K562 (cell line): ENCODE results near the gene PPP1R3E. TPM values are rescaled to one million over a fixed set of nuclear protein-coding genes. Genes with fewer than 3 reads are reported as not detected.

Experiments used
- CBX3 ChIP-seq, 2 experiments: IDR thresholded peaks; 1 replicate in 1 of 2; 2 replicates in 1 of 2; pipeline ENCODE4 v1.6.1; 2012; ENCODE audit warnings: inconsistent platforms in 2 of 2, low read length in 2 of 2, borderline replicate concordance in 1 of 2, control low read depth in 1 of 2
- CC2D1A ChIP-seq: fragments of 450-650 bp; IDR thresholded peaks from 2 replicates; pipeline ENCODE4 v1.6.1; 2017; ENCODE audit warnings: mild to moderate bottlenecking
- CREB3L1 ChIP-seq: fragments of 450-650 bp; IDR thresholded peaks from 2 replicates; pipeline ENCODE4 v1.6.1; 2014; ENCODE audit warnings: low read depth, mild to moderate bottlenecking, moderate library complexity, borderline replicate concordance
- EGR1 ChIP-seq: fragments of 450-650 bp; conservative IDR thresholded peaks from 2 replicates; pipeline ENCODE4 v1.6.1; 2017; ENCODE audit warnings: mild to moderate bottlenecking
- HDAC1 ChIP-seq, 2 experiments: fragments of 450-650 bp; IDR thresholded peaks; 2 replicates each; pipeline ENCODE4 v1.6.1; 2016 to 2017; ENCODE audit warnings: inconsistent platforms in 1 of 2, mild to moderate bottlenecking in 1 of 2, moderate library complexity in 1 of 2
- JUND ChIP-seq, 2 experiments: IDR thresholded peaks; 2 replicates in 1 of 2; 3 replicates in 1 of 2; pipeline ENCODE4 v1.6.1; 2011; ENCODE audit warnings: borderline replicate concordance in 2 of 2, low read depth in 2 of 2, low read length in 2 of 2, improper control_type of control experiment in 1 of 2, missing biosample characterization in 1 of 2, missing genetic modification characterization in 1 of 2, missing genetic modification reagents in 1 of 2
- KLF1 ChIP-seq: fragments of 450-650 bp; IDR thresholded peaks from 2 replicates; pipeline ENCODE4 v1.6.1; 2016; ENCODE audit warnings: missing genetic modification characterization, missing compliant biosample characterization
- KLF13 ChIP-seq: fragments of 450-650 bp; IDR thresholded peaks from 2 replicates; pipeline ENCODE4 v1.6.1; 2016; ENCODE audit warnings: missing genetic modification characterization, low read depth, mild to moderate bottlenecking, missing compliant biosample characterization, moderate library complexity, borderline replicate concordance
- NUFIP1 ChIP-seq: fragments of 450-650 bp; IDR thresholded peaks from 2 replicates; pipeline ENCODE4 v1.6.1; 2018; ENCODE audit not compliant: partially characterized antibody
- PHF20 ChIP-seq: fragments of 450-650 bp; IDR thresholded peaks from 2 replicates; pipeline ENCODE4 v1.6.1; 2018; ENCODE audit not compliant: partially characterized antibody
- PRDM10 ChIP-seq: fragments of 450-650 bp; IDR thresholded peaks from 2 replicates; pipeline ENCODE4 v1.6.1; 2018; ENCODE audit not compliant: partially characterized antibody
- PTBP1 ChIP-seq: fragments of 200-400 bp; formaldehyde crosslinking; IDR thresholded peaks from 2 replicates; pipeline ENCODE4 v1.6.1; 2017; ENCODE audit warnings: low read depth, low read length
- SIRT6 ChIP-seq: IDR thresholded peaks from one replicate; pipeline ENCODE4 v1.6.1; 2012; ENCODE audit warnings: low read depth, mild to moderate bottlenecking, control low read depth, inconsistent platforms, low read length, moderate library complexity
- TCF7L2 ChIP-seq: fragments of 150-350 bp; IDR thresholded peaks from 2 replicates; pipeline ENCODE4 v1.6.1; 2016; ENCODE audit warnings: low read depth, mild to moderate bottlenecking, low read length, moderate library complexity
- ZBTB11 ChIP-seq, 3 experiments: fragments of 200-800 bp in 1 of 3; fragments of 250-450 bp in 1 of 3; fragments of 450-650 bp in 1 of 3; sonication (Bioruptor Pico) in 1 of 3; sonication (Bioruptor generic) in 1 of 3; formaldehyde crosslinking in 1 of 3; IDR thresholded peaks; 2 replicates each; pipeline versions ENCODE4 v1.6.1 to v1.8.0; 2016 to 2022; ENCODE audit warnings: mild to moderate bottlenecking in 2 of 3, missing genetic modification characterization in 2 of 3, missing compliant biosample characterization in 1 of 3, moderate library complexity in 1 of 3
- ZBTB2 ChIP-seq: fragments of 450-650 bp; IDR thresholded peaks from 2 replicates; pipeline ENCODE4 v1.6.1; 2016; ENCODE audit warnings: antibody characterized with exemption
- polyA plus RNA-seq, 8 experiments: library from polyadenylated mRNA; depleted of rRNA in 4 of 8; stranded (reverse) in 5 of 8; unstranded in 3 of 8; fragments of >200 nt; fragmentation: Nextera tagmentation in 2 of 8; fragmentation: Illumina TruSeq in 1 of 8; extraction: Ambion mirVana in 2 of 8; extraction: Trizol in 1 of 8; gene quantifications; 2 replicates each; pipeline versions ENCODE4 v1.2.1 to v1.2.3, GENCODE V29; 2011 to 2014; ENCODE audit warnings: inconsistent platforms in 1 of 8, missing spikeins in 1 of 8
- total RNA-seq, 7 experiments: library from RNA; depleted of rRNA in 6 of 7; stranded (reverse); fragments of >200 nt in 6 of 7; fragmentation: Illumina TruSeq in 2 of 7; extraction: Trizol in 2 of 7; gene quantifications; 2 replicates each; pipeline versions ENCODE4 v1.2.1 to v1.2.3, GENCODE V29; 2011 to 2021; ENCODE audit warnings: low replicate concordance in 1 of 7

Gene PPP1R3E
- total and polyA plus RNA-seq, 9 of the 15 experiments (the other 6 are each of a cell fraction or from before 2014, with no cell fraction given) = 3.2 to 18.4 (median 7.6) TPM

- TF ChIP-seq HDAC1 (IDR thresholded peaks at IDR 0.05) = peak in 1 of 2 experiments; percentile 77; a peak in 2 of 4 replicates
- peak; percentile 52 for TF ChIP-seq JUND (IDR thresholded peaks at IDR 0.05; ENCODE audit: borderline replicate concordance, low read depth, low read length)
- peak; percentile 49; the same call in 1 of the 3 replicates for TF ChIP-seq JUND (tag; IDR thresholded peaks at IDR 0.05; ENCODE audit: borderline replicate concordance, low read depth, low read length)
- no peak; the same call in 1 of the 2 replicates for TF ChIP-seq TCF7L2
- TF ChIP-seq PTBP1 = 0 out of 2 replicates have a peak, but pooled peaks have one; percentile 20
- peak; percentile 80 for TF ChIP-seq KLF1 (tag)
- TF ChIP-seq NUFIP1 = no peak
- peak; percentile 51 for TF ChIP-seq PRDM10
- no peak for TF ChIP-seq CC2D1A
- TF ChIP-seq ZBTB2 = peak; percentile 87
- peak; percentile 64 for TF ChIP-seq PHF20
- TF ChIP-seq ZBTB11 (CRISPR knock-in tag; IDR thresholded peaks at IDR 0.05) = peak in 1 of 3 experiments; percentile 85; a peak in 2 of 6 replicates
- TF ChIP-seq KLF13 (tag) = peak; percentile 54
- no peak for TF ChIP-seq SIRT6
- TF ChIP-seq EGR1 = peak; percentile 84
- TF ChIP-seq CBX3 (IDR thresholded peaks at IDR 0.05; ENCODE audit: borderline replicate concordance in 1 of 2, low read length in 2 of 2) = peak in 1 of 2 experiments; percentile 58; a peak in 1 of 3 replicates
- peak; percentile 90 for TF ChIP-seq CREB3L1
These were observed 1.2 kb downstream of the PPP1R3E start (continued) for GRCh38 chr14:23301288-23301968.
